HL-60 (cell line): Measurements from ENCODE around the gene NAGLU.
"Not testable (repeated sequence)": the region's sequence is repeated elsewhere in the genome, so short reads cannot be mapped to it uniquely, and the experiment has no call there.

Experiments
- GABPA ChIP-seq: IDR thresholded peaks from 2 replicates; pipeline ENCODE4 v1.6.1; 2012; ENCODE audit warnings: low read depth
- POLR2AphosphoS5 ChIP-seq: IDR thresholded peaks from 2 replicates; pipeline ENCODE4 v1.6.1; 2012; ENCODE audit warnings: low read depth
- SPI1 ChIP-seq: IDR thresholded peaks from 2 replicates; pipeline ENCODE4 v1.6.1; 2012; ENCODE audit warnings: low read depth, mild to moderate bottlenecking, borderline replicate concordance
- TF ChIP-seq, protein P1 (sequence below): IDR thresholded peaks from one replicate; pipeline ENCODE4 v1.5.1; 2011; ENCODE audit warnings: low read length, control low read depth, inconsistent platforms; ENCODE audit not compliant: insufficient read depth
- TF ChIP-seq, protein P2 (sequence below): IDR thresholded peaks from 2 replicates; pipeline ENCODE4 v1.6.1; 2012; ENCODE audit warnings: low read depth; ENCODE audit not compliant: insufficient replicate concordance

DNA sequence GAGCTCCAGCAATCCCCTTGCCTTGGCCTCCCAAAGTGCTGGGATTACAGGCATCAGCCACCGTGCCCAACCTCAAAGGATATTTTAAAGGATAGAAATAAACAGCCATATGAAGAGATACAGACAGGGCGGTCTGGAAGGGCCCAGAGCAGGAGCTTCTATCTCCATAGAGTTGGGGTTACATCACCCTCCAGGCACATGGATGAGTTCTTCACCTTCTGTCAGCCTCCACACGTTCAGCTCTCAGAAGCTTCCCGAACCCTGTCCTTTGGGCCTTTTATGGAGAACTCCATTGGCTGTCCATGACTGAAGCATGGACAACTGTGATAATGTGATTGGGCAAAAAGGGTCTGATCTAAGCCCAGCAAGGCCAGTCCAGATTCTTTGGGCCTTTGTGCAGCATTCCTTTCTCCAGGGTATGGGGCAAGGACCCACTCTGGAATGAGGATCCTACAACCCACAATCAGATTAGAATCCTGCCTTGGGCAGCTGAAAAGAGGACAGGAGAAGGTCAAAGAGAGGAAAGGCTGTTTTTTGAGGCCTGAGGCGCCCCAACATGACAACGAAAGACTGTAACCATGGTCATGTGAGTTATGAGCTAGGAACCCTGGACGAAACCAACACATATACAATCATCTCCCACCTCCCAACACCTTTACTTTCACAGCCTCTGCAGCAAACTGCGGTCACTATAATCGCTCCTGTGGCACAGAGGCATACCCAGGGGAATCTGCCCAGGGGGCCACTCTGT is 9.9 kb downstream of the NAGLU start:
- TF ChIP-seq, protein P1, sequence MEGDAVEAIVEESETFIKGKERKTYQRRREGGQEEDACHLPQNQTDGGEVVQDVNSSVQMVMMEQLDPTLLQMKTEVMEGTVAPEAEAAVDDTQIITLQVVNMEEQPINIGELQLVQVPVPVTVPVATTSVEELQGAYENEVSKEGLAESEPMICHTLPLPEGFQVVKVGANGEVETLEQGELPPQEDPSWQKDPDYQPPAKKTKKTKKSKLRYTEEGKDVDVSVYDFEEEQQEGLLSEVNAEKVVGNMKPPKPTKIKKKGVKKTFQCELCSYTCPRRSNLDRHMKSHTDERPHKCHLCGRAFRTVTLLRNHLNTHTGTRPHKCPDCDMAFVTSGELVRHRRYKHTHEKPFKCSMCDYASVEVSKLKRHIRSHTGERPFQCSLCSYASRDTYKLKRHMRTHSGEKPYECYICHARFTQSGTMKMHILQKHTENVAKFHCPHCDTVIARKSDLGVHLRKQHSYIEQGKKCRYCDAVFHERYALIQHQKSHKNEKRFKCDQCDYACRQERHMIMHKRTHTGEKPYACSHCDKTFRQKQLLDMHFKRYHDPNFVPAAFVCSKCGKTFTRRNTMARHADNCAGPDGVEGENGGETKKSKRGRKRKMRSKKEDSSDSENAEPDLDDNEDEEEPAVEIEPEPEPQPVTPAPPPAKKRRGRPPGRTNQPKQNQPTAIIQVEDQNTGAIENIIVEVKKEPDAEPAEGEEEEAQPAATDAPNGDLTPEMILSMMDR: not testable (repeated sequence)
- TF ChIP-seq GABPA, POLR2AphosphoS5, SPI1: not testable (repeated sequence)
- TF ChIP-seq, protein P2, sequence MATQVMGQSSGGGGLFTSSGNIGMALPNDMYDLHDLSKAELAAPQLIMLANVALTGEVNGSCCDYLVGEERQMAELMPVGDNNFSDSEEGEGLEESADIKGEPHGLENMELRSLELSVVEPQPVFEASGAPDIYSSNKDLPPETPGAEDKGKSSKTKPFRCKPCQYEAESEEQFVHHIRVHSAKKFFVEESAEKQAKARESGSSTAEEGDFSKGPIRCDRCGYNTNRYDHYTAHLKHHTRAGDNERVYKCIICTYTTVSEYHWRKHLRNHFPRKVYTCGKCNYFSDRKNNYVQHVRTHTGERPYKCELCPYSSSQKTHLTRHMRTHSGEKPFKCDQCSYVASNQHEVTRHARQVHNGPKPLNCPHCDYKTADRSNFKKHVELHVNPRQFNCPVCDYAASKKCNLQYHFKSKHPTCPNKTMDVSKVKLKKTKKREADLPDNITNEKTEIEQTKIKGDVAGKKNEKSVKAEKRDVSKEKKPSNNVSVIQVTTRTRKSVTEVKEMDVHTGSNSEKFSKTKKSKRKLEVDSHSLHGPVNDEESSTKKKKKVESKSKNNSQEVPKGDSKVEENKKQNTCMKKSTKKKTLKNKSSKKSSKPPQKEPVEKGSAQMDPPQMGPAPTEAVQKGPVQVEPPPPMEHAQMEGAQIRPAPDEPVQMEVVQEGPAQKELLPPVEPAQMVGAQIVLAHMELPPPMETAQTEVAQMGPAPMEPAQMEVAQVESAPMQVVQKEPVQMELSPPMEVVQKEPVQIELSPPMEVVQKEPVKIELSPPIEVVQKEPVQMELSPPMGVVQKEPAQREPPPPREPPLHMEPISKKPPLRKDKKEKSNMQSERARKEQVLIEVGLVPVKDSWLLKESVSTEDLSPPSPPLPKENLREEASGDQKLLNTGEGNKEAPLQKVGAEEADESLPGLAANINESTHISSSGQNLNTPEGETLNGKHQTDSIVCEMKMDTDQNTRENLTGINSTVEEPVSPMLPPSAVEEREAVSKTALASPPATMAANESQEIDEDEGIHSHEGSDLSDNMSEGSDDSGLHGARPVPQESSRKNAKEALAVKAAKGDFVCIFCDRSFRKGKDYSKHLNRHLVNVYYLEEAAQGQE: not testable (repeated sequence)
